ENCODE data around the gene TMEM184A.
"Not testable (repeated sequence)": the region's sequence is repeated elsewhere in the genome, so short reads cannot be mapped to it uniquely, and the experiment has no call there.

The TMEM184A gene

GRCh38 chr7:1523208-1523607, 32.8 kb downstream of the TMEM184A start:
- TF ChIP-seq CTCF (IDR thresholded peaks at IDR 0.05; ENCODE audit: insufficient read depth, low read length, missing control alignments) = no peak
- ChIA-PET CTCF (no interaction called here), POLR2A (no interaction called here)
- no peak for DNase-seq (ENCODE audit: low read depth, low spot score)
- H3K4me3 ChIP-seq (ENCODE audit: low read depth, low read length) = no peak overlapping the region

GRCh38 chr7:1521456-1521855, 34.5 kb downstream of the TMEM184A start:
- no peak overlapping the region for H3K4me3 ChIP-seq (ENCODE audit: low read depth, low read length)
- no peak for TF ChIP-seq CTCF (IDR thresholded peaks at IDR 0.05; ENCODE audit: insufficient read depth, low read length, missing control alignments)
- CTCF ChIA-PET = interaction anchor here (1.4 kb wide), 1 partner anchor 46 kb away, joined by 3 read pairs; no protein-coding TSS in a partner anchor
- DNase-seq (ENCODE audit: low read depth, low spot score) = no peak
- POLR2A ChIA-PET = no interaction called here

GRCh38 chr7:1520539-1521234, 35.3 kb downstream of the TMEM184A start:
- POLR2A ChIA-PET = no interaction called here
- no peak for DNase-seq (ENCODE audit: low read depth, low spot score)
- CTCF ChIA-PET = no interaction called here
- H3K4me3 ChIP-seq (ENCODE audit: low read depth, low read length) = no peak overlapping the region
- TF ChIP-seq CTCF (IDR thresholded peaks at IDR 0.05; ENCODE audit: insufficient read depth, low read length, missing control alignments) = no peak

GRCh38 chr7:1519322-1519922, 36.6 kb downstream of the TMEM184A start:
- CTCF ChIA-PET; H3K4me3 ChIP-seq (ENCODE audit: low read depth, low read length); DNase-seq (ENCODE audit: low read depth, low spot score): not testable (repeated sequence)
- POLR2A ChIA-PET = interaction anchor here (0.6 kb wide), 1 partner anchor 11 kb away, joined by 3 read pairs; no protein-coding TSS in a partner anchor

GRCh38 chr7:1516586-1517251, 39.3 kb downstream of the TMEM184A start:
- TF ChIP-seq CTCF (IDR thresholded peaks at IDR 0.05; ENCODE audit: insufficient read depth, low read length, missing control alignments) = no peak
- no peak overlapping the region for H3K4me3 ChIP-seq (ENCODE audit: low read depth, low read length)
- ChIA-PET CTCF (interaction anchor here (0.9 kb wide), 1 partner anchor 12 kb away, joined by 3 read pairs; the partner anchor contains the start of gene INTS1), POLR2A (no interaction called here)
- DNase-seq (ENCODE audit: low read depth, low spot score) = no peak

- POLR2A ChIA-PET; DNase-seq (ENCODE audit: low read depth, low spot score); H3K4me3 ChIP-seq (ENCODE audit: low read depth, low read length): not testable (repeated sequence)
- CTCF ChIA-PET = interaction anchor here (1.1 to 2.5 kb wide), 2 partner anchors 9 to 11 kb away, joined by 3 to 13 read pairs; partner anchors contain the start of gene INTS1
Measured at GRCh38 chr7:1515509-1515967, 40.5 kb downstream of the TMEM184A start.

GRCh38 chr7:1514995-1515401, 41.0 kb downstream of the TMEM184A start:
- ChIA-PET POLR2A (no interaction called here), CTCF (interaction anchor here (1.1 to 2.5 kb wide), 2 partner anchors 9 to 10 kb away, joined by 3 to 13 read pairs; partner anchors contain the start of gene INTS1)
- no peak overlapping the region for H3K4me3 ChIP-seq (ENCODE audit: low read depth, low read length)
- TF ChIP-seq CTCF (IDR thresholded peaks at IDR 0.05; ENCODE audit: insufficient read depth, low read length, missing control alignments) = no peak
- DNase-seq (ENCODE audit: low read depth, low spot score) = no peak

Measured in AG04449 (cell line).